GM19397 (cell line): ENCODE measurements around the gene ANAPC2.

Experiments used
- ATAC-seq: cut with Tn5 transposase; IDR thresholded peaks from one replicate; pipeline ENCODE4 v1.9.1; 2021; ENCODE audit warnings: mild to moderate bottlenecking, moderate library complexity; ENCODE audit not compliant: unreplicated experiment

Gene ANAPC2

DNA sequence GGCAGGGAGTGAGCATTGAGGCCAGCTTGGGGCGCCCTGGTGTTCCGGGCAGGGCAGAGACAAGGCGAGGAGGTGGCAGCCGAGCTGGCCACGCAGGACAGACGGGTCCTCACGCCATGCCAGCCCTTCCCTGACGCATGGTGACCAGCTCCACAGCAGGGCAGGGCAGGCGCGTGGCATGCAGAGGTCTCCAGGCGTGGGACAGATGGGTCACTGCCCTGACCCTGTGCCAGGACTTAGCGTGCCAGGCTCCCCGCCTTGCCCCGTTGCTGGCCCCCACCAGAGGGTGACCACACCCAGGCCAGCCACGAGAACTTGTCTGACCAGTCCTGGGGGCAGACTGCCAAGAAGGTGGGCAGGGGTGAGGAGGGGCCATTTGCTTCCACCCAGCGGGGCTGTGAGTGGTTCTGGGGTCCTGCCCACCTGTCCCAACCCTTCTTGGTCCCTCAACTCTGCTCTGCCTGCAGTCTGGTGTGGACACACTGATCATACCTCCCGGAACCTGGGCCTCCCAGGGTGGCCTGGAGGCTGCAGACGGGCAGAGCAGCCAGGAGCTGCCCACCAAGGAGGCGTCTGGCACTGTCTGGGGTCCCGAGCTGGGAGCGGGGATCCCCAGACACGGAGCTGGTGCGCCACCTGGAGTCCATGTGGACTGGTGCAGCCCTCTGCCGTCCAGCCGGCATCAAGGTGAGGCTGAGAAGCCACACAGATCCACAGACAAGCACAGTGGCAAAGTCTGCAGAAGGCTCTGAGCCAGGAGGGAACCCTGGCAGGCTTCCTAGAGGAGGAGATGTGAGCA lies 38.9 kb upstream of the ANAPC2 start, which contains the start of gene RNF224:
Gene RNF224 (plus strand): TSS at position 449 of the 799 bp plus-strand sequence. CDS start 834 bp downstream, outside the sequence.
- ATAC-seq = no peak

DNA sequence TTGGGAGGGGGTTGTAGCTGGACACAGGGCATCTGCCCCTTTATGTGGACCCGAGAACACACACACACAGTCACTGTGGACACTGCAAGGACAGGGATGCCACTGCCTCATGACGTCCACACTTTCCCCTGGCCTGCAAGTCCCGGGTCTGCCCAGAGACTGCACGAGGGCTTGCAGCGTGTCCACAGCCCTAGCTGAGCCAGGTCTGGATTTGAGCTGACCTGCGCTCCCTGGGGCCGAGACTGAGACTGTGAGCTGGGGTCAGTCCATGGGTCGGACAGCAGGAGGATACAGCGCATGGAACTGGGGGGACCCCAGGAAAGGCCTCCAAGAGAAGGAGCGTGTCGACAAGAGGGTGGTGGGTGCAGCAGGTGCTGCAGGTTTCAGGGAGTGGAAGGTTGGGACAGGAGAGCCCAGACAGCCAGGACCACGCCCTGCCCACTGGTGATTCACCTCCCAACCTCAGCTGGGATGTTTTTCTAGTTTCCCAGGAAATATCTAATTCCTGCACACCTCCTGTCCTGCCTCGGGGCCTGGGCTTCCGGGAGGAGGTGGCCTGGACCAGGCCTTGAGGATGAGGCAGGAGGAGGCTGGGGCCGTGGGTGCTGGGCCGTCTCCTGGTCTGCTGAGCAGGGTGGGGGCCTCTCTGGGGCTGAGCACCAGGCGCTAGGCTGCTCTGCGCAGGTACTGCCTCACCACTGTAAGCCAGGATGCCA lies 38.1 kb upstream of the ANAPC2 start:
- no peak for ATAC-seq

DNA sequence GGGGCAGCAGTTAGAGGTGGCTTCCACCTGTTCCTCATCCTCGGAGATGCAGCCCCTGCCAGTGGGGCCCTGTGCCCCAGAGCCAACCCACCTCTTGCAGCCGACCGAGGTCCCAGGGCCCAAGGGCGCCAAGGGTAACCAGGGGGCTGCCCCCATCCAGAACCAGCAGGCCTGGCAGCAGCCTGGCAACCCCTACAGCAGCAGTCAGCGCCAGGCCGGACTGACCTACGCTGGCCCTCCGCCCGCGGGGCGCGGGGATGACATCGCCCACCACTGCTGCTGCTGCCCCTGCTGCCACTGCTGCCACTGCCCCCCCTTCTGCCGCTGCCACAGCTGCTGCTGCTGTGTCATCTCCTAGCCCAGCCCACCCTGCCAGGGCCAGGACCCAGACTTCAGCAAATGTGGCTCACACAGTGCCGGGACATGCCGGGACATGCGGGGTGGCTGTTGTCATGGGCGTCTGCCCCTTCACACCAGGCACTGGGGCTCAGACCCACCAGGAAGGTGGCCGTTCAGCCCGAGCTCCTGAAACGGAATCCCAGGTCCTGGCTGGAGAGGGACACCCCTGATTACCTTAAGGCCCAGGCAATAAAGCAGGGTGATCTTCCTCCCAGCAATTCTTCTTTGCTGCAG lies 37.5 kb upstream of the ANAPC2 start:
- no peak for ATAC-seq

DNA sequence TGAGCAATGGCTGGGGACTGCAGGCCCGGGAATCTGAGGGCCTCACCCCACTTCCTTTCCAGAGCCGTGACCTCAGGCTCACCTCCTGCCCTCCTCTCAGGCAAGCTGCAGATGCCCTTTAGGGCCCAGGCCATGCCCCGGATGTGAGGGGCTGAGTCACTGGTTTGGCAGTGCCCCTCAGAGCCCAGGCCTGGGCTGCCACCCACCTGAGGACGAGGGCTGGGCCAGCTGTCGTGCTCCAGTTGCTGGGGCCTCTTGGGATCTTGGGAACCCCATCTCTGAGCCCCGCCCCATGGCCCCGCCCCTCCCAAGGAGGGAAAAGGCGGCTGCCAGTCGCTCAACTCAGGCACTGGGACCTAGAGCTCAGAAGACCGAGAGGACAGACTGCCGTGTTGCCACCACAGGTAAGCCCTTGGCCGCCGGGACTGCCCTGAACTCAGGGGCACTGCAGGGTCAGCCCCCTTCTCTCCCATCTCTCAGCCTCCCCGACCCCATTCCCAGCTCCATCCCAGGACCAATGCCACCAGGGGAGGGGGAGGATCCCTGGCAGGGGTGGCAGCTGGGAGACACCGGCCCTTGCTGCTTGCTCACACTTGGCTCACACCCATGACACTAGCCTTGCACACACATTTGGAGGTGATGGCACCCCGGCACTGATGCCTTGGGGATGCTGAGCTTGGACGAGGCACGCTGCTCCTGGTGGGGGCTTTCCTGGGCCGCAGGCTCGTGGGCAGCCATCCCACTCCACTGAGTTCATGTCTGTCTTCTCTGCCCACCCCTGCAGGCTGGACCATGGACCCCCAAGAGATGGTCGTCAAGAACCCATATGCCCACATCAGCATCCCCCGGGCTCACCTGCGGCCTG lies 36.7 kb upstream of the ANAPC2 start, which contains the start of gene CYSRT1:
Gene CYSRT1 (plus strand): TSS at position 345 of the 865 bp plus-strand sequence. CDS start 448 bp downstream, at position 793.
- no peak for ATAC-seq

DNA sequence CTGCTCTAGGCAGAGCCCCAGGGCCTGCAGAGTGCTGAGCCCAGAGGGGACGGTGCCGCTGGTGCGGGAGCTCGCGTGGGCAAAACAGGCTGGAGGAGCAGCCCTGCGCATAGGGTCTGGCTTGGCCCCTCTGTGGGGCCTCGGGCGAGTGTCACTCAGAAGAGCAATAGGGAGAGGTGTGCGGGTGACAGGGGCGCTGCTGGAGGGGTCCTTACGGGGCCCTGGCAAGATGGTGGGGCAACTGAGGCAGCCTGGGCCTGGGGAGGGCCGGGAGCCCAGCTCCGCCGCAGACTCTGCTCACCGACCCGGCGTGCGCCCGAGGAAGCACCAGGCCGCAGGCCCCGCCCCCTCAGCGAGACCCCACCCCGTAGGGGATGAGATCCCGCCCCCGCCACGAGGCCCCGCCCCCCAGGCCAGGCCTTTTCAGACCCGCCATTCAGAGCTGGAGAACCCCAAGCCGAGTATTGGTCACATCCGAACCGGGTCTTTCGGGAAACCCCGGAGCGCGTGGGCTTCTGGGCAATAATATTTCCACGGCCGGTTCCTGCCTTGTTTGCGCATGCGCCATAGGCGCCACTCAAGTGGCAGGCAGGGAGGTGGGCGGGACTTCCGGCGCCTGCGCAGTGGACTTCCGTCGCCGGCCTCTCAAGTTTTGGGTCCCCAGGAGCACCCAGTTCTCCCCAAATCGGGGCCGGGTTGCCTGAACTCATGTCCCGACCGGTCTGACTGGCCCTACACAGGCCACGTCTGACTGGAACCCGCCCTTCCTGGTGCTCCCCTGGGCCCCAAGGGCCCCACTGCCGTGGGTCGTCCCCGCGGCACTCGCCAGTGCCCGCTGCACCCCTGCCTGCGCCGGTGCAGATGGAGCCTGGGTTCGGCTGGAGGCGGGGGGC lies 35.0 kb upstream of the ANAPC2 start:
- ATAC-seq = peak; percentile 66

DNA sequence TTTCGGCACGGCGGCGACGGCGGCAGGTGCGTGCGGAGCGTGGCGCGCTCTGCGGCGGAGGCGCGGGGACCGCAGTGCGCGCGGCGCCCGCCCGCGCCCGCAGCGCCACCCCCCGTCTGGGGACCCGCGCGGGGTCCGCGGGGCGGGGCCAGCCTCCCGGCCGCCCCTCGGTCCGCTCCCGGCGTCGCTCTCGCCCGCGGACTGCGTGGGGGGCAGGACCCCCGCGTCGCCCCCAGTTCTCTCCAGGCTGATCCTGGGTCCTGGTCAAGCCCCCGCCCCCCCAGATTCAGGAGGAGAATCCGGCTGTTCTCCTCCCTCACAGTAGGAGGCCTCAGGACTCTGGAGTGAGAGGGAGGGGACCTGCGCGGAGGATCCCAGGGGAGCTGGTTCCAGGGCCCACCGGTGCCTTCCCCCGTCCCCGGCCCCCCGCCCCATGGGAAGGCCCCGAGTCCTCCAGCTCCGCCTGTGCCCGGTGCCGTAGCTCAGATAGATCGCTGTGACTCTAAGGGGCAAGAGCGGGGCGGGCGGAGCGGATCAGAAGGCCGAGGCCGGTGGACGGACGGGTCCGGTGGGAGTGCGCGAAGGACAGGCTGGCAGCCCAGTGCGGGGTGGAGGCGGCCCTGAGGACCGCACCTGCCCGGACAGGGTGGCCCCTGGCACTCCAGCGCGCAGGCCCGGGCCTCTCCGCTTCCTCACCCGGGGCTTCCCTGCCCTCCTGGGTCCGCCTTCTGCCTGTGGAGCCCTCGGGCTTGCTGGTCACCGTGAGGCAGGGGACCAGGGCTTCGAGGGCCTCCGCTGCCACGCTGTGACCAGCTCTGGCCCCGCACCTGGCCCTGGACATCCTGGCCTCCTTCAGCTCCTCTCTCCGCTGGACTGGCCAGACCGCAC lies 34.1 kb upstream of the ANAPC2 start, which contains the start of gene RNF208:
Gene RNF208 (minus strand): TSS at position 51 of the 888 bp plus-strand sequence. CDS start 1,028 bp downstream, outside the sequence.
- ATAC-seq = peak; percentile 4

DNA sequence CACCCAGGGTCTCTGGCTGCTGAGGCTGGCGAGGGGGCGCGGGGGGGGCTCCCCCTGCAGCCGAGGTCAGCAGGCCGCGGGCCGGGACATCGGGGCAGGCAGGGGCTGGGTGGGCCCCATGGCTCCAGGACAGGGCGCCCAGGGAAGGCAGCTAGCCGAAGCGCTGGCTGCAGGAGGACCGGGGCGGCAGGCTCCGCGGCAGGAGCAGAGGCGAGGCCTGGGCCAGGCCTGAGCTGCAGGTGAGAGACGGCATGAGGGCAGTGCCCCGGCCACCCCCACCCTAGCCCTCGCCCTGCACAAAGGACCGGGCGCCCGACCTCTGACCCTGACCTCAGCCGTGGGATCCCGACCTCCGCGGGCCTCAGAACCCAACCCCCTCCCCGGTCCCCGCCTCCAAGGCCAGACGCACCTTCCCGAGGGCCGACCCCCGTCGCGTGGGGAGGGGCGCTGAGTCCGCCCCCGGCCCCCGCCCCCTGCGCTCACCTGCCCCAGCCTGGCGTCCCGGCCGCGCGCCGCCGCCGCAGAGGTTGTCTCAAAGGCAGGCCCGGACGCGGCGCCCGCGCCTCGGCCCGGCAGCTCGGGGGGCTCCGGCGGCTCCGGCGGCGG lies 33.2 kb upstream of the ANAPC2 start:
- ATAC-seq = no peak

DNA sequence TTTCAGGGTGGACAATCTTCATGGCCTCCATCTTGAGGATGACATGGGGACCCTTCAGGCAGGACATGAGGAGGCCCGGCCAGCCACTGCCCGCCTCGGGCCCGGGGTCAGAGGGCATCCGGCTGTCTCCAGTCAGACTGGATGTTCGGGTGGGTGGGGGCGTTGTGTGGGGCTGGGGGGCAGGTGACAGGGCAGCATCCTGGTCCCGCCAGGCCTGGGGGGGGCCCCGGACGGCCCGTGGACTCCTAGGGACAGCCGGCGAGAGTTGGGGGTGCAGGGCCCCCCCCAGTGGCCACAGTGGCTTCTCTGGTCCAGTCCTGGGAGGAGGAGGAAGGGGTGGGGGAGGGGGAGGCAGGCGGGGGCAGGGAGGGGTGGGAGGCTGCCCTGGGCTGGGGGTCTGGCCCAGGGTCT lies 32.7 kb upstream of the ANAPC2 start:
- no peak for ATAC-seq

DNA sequence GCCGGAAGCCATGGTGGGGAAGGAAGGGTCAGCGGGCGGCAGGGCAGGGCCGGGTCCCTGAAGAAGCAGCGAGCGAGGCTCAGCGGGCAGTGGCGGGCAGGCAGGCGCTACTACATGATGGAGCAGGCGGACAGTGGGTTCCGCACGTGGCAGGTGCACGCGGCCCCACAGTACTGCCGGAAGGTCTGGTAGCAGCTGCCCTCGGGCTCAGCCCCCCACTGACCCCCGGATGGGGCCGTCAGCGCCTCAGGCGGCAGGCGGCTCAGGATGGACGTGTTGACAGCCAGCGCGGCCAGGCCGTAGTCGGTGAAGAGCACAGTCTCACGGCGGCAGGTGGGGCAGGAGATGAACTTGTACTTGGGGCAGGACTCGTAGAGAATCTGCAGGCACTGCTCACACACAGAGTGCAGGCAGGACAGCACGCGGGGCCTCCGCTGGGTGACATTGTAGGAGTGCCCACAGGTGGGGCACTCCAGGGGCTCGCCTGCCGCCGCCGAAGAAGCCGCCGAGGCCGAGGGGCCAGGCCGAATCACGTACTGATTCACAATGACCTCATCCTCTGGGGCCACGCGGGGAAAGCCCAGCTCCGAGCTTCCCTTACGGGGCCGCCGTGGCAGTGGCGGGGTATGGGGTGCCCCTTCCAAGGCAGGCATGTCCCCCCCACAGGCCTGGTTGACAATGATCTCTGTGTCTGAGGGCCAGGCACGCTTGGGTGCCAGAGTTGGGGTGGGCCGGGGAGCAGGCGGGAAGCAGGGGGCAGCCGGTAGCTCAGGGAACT lies 32.1 kb upstream of the ANAPC2 start:
- ATAC-seq = no peak

DNA sequence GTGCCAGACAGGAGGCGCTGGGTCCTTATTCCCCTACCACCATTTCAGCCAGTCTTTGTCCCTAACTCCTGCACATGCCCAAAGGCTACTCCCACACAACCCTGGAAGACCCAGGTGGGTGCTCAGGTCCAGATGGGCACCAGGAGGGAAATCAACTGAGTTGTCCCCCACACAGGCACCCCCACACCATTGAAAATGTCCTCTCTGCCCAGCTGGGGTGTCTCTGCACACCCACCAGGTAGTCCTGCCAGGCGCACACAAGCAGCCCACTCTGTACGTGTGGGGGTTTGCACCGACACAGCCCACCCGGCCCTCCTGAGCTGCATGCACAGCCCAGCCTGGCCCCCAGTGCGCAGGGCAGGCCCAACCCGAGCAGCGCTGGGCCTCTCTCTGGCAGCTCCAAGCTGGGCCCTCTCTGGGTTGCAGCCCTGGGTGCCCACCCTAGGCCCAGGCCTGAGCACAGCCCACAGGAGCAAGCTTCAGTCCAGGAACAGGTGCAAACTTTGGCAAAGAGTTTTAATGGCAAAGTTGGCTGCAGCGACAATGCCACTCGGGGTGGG lies 31.5 kb upstream of the ANAPC2 start:
- ATAC-seq = no peak

DNA sequence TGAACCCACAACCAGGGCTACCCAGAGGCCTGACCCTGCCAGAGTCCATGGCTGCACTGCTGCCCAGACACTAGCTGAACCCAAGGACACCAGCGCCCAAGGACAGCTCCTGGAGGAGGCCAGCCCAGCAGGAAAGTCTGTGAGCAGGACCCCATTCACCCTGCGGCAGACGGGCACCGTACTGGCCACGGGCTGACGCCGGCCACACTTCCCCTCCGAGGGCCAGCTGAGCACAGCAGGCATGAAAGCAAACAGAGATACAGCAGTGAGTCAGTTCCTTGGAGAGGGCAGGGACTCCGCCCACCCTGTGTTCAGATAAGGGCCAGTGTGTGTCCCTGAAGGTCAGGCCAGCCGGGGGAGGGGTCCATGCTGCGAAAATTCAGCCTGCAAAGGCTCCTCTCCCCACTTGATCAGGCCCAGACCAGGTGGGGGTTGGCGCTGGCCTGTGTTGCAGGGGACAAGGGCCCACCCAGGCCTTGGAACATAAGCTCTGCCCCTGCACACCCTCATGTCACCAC lies 30.5 kb upstream of the ANAPC2 start:
- ATAC-seq = no peak

DNA sequence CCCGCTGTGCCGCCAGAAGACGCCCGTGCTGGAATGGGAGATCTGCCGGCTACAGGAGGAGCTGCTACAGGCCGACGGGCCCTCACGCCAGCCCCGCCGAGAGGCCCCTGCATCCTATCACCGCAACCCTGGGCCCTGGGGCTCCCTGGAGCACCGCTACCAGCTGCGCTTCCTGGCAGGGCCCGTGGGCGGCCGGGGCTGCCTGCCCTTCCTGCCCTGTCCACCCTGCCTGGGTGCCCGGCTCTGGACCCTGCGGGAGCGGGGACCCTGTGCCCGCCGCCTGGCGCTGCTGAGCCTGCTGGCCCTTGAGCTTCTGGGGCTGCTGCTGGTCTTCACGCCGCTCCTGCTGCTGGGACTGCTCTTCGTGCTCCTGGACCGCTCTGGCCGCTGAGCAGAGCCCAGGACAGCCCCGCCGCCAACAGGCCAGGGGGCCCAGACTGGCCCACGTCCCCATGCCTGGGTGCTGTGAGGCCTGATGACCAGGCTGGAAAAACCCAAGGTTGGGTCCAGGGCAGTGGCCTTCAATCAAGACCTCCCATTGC lies 29.9 kb upstream of the ANAPC2 start:
- no peak for ATAC-seq

DNA sequence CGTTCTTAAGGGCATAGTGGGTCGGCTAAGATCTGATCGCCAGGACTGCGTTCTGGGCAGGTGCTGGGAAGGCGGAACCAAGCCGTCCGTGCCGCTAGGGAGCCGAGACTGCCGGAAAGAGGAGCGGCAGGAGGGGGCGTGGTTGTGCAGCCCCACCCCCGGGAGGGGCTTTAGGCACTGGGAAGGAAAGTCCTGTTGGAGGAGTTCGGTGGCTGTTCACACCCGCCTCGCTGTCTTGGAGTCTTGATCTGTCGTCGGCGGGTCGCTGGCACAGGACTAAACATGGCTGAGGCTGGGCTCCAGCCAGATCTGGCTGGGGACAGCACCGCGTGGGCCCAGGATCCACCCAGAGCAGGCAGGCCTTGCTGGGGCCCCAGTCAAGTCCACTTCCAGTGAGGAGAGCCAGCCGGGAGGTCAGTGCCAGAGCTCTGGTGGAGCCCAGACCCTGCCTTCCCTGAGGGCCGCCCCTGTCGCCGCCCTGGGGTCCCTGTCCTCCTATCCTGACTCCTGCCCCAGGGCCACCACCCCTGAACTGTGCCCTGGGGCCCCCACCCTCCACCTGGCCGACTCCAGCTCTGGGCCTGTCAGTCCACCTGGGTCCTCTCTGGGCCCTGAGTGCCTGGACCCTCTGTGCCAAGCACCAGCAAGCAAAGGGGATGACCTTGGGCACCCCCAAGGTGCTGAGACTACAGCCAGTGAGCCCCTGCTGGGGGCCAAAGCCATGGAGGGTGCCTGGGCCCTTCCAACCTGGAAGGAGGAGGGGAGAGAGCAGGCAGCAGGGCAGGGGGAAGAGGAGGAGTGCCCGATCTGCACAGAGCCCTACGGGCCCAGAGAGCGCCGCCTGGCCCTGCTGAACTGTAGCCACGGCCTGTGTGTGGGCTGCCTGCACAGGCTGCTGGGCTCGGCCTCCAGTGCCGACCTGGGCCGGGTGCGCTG lies 29.2 kb upstream of the ANAPC2 start:
- no peak for ATAC-seq

DNA sequence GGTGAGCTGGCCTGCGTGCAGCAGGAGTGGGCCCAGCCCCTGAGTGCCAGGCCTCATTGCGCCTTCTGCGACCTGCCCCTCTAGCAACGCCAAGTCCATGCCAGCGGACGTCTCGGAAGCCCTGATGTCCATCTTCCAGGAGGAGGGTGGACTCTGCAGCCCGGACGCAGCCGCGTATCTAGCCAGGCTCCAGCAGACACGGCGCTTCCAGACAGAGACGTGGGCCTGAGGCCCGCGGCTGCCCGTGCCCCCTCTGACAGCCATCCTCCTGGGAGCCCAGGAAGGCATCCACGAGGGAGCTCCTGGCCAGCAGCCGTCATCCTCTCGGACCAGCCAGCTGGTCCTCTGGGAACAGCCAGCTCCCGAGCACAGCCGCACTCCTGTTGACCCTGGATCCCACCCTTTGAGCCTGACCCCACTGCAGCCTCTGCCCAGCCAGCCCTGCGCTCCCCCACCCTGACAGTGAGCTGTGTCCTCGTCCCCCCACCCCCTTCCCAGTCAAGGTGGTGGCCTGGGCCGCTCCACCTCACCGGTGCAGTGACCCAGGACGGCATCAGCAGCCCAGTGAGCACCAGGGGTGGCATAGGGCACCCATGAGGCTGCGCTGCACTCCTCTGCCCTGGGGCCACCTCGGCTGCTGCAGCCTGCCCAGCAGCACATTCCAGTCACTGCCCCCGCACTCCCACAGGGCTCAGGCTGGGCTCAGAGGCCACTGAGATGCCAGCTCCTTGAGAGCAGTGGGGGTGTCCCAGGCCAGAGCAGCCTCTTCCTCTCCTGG lies 28.0 kb upstream of the ANAPC2 start:
- ATAC-seq = no peak
